ENCODE data around the gene FLNC. TPM values are rescaled to one million over a fixed set of nuclear protein-coding genes. Genes with fewer than 3 reads are reported as not detected.

FLNC gene
- total and polyA plus RNA-seq, 9 of the 15 experiments (the other 6 are each of a cell fraction or from before 2014, with no cell fraction given): 0.90 to 155 (median 28.8) TPM

DNA sequence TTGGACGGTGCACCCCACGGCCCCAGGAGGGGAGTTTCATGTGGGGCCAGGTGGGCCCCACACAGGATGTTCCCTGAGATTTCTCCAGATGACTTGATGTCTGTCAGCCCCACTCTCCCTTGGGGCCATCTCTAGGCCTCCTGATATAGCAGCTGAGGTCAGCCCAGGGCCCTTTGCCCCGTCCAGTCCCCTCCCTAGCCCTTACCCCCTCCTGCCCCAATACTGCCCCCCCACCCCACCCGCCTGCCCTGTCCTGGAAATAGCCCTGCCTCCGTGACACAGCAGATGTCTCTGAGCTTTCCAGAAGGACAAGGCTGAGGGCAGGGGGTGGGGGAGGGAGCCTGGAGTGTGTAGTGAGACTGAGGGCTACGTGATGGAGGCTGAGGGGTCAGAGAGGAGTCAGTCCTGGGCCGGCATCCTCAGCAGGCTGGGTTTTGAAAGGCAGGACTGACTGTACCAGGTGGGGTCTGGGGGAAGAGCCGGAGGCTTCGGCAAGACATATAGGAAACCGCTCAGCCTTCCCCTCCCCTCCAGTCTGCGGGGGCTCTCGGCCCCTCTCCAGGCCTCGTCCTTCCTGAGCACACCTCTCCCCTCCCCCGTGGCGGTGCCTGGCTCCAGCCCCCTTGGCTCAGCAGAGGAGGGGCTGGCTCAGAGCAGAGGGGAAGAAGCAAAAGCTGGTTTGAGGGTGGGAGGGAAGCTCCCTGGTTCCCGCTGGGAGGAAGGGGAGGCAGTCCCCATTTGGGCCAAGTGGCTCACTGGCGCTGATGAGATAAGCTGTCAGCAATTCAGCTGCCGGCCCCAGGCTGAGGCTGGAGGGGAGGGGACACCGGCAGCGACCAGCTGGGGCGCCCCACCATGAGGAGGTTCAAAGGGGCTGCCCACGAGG, 2.0 kb downstream of the FLNC start (continued):
- TF ChIP-seq, protein P1, sequence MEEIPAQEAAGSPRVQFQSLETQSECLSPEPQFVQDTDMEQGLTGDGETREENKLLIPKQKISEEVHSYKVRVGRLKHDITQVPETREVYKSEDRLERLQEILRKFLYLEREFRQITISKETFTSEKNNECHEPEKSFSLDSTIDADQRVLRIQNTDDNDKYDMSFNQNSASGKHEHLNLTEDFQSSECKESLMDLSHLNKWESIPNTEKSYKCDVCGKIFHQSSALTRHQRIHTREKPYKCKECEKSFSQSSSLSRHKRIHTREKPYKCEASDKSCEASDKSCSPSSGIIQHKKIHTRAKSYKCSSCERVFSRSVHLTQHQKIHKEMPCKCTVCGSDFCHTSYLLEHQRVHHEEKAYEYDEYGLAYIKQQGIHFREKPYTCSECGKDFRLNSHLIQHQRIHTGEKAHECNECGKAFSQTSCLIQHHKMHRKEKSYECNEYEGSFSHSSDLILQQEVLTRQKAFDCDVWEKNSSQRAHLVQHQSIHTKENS (CRISPR knock-in tag; IDR thresholded peaks at IDR 0.05): no peak
- no peak for TF ChIP-seq NUFIP1 (IDR thresholded peaks at IDR 0.05; ENCODE audit: partially characterized antibody)
- TF ChIP-seq ZNF584 (CRISPR knock-in tag; IDR thresholded peaks at IDR 0.05; ENCODE audit: low read depth): no peak
- no peak for TF ChIP-seq EWSR1 (IDR thresholded peaks at IDR 0.05; ENCODE audit: borderline replicate concordance, low read depth, partially characterized antibody)
- no peak for TF ChIP-seq SP2 (IDR thresholded peaks at IDR 0.05; ENCODE audit: extremely low read depth, low read depth, low read length, poor library complexity, severe bottlenecking)
- peak; percentile 81; the same call in 1 of the 2 replicates for TF ChIP-seq CBFB (CRISPR knock-in tag; IDR thresholded peaks at IDR 0.05)
- TF ChIP-seq, protein P2, sequence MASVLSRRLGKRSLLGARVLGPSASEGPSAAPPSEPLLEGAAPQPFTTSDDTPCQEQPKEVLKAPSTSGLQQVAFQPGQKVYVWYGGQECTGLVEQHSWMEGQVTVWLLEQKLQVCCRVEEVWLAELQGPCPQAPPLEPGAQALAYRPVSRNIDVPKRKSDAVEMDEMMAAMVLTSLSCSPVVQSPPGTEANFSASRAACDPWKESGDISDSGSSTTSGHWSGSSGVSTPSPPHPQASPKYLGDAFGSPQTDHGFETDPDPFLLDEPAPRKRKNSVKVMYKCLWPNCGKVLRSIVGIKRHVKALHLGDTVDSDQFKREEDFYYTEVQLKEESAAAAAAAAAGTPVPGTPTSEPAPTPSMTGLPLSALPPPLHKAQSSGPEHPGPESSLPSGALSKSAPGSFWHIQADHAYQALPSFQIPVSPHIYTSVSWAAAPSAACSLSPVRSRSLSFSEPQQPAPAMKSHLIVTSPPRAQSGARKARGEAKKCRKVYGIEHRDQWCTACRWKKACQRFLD (CRISPR knock-in tag; IDR thresholded peaks at IDR 0.05): peak; percentile 80
- TF ChIP-seq, protein P3, sequence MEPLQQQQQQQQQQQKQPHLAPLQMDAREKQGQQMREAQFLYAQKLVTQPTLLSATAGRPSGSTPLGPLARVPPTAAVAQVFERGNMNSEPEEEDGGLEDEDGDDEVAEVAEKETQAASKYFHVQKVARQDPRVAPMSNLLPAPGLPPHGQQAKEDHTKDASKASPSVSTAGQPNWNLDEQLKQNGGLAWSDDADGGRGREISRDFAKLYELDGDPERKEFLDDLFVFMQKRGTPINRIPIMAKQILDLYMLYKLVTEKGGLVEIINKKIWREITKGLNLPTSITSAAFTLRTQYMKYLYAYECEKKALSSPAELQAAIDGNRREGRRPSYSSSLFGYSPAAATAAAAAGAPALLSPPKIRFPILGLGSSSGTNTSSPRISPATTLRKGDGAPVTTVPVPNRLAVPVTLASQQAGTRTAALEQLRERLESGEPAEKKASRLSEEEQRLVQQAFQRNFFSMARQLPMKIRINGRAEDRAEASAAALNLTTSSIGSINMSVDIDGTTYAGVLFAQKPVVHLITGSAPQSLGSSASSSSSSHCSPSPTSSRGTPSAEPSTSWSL (CRISPR knock-in tag; IDR thresholded peaks at IDR 0.05; ENCODE audit: borderline replicate concordance): no peak
- TF ChIP-seq RB1 (IDR thresholded peaks at IDR 0.05; ENCODE audit: low read depth): peak; percentile 5; the same call in 1 of the 2 replicates
- TF ChIP-seq, protein P4, sequence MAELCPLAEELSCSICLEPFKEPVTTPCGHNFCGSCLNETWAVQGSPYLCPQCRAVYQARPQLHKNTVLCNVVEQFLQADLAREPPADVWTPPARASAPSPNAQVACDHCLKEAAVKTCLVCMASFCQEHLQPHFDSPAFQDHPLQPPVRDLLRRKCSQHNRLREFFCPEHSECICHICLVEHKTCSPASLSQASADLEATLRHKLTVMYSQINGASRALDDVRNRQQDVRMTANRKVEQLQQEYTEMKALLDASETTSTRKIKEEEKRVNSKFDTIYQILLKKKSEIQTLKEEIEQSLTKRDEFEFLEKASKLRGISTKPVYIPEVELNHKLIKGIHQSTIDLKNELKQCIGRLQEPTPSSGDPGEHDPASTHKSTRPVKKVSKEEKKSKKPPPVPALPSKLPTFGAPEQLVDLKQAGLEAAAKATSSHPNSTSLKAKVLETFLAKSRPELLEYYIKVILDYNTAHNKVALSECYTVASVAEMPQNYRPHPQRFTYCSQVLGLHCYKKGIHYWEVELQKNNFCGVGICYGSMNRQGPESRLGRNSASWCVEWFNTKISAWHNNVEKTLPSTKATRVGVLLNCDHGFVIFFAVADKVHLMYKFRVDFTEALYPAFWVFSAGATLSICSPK (IDR thresholded peaks at IDR 0.05; ENCODE audit: borderline replicate concordance): no peak
- TF ChIP-seq, protein P5, sequence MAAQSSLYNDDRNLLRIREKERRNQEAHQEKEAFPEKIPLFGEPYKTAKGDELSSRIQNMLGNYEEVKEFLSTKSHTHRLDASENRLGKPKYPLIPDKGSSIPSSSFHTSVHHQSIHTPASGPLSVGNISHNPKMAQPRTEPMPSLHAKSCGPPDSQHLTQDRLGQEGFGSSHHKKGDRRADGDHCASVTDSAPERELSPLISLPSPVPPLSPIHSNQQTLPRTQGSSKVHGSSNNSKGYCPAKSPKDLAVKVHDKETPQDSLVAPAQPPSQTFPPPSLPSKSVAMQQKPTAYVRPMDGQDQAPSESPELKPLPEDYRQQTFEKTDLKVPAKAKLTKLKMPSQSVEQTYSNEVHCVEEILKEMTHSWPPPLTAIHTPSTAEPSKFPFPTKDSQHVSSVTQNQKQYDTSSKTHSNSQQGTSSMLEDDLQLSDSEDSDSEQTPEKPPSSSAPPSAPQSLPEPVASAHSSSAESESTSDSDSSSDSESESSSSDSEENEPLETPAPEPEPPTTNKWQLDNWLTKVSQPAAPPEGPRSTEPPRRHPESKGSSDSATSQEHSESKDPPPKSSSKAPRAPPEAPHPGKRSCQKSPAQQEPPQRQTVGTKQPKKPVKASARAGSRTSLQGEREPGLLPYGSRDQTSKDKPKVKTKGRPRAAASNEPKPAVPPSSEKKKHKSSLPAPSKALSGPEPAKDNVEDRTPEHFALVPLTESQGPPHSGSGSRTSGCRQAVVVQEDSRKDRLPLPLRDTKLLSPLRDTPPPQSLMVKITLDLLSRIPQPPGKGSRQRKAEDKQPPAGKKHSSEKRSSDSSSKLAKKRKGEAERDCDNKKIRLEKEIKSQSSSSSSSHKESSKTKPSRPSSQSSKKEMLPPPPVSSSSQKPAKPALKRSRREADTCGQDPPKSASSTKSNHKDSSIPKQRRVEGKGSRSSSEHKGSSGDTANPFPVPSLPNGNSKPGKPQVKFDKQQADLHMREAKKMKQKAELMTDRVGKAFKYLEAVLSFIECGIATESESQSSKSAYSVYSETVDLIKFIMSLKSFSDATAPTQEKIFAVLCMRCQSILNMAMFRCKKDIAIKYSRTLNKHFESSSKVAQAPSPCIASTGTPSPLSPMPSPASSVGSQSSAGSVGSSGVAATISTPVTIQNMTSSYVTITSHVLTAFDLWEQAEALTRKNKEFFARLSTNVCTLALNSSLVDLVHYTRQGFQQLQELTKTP (IDR thresholded peaks at IDR 0.05; ENCODE audit: low read depth in 1 of 2, partially characterized antibody in 2 of 2): peak in 1 of 2 experiments; percentile 43
- TF ChIP-seq ZNF24 (IDR thresholded peaks at IDR 0.05): peak; percentile 31; the same call in 1 of the 2 replicates
- peak in 1 of 2 experiments; percentile 46; a peak in 1 of 4 replicates for TF ChIP-seq FOXK2 (conservative IDR thresholded peaks at IDR 0.05 in 1 of 2, IDR thresholded peaks at IDR 0.05 in 1 of 2; ENCODE audit: low read depth in 2 of 2)
- no peak for TF ChIP-seq NCOA4 (IDR thresholded peaks at IDR 0.05; ENCODE audit: partially characterized antibody)
- peak; percentile 61; the same call in 1 of the 2 replicates for TF ChIP-seq ELF2 (CRISPR knock-in tag; IDR thresholded peaks at IDR 0.05)
